ENCODE measurements around the gene HES1.
A peak's percentile ranks its signal among the peaks of the same experiment; 100 is the strongest.
"Not testable (repeated sequence)": the region's sequence is repeated elsewhere in the genome, so short reads cannot be mapped to it uniquely, and the experiment has no call there.

Gene HES1

GRCh38 chr3:194135806-194136518, at the start of gene HES1:
TSS of gene HES1 (plus strand) at chr3:194136148. CDS start at chr3:194136381, 233 bp downstream.
- peak in 1 of 2 donors; percentile 31 for DNase-seq (ENCODE audit: low read depth in 1 of 2, low spot score in 1 of 2)

DNA sequence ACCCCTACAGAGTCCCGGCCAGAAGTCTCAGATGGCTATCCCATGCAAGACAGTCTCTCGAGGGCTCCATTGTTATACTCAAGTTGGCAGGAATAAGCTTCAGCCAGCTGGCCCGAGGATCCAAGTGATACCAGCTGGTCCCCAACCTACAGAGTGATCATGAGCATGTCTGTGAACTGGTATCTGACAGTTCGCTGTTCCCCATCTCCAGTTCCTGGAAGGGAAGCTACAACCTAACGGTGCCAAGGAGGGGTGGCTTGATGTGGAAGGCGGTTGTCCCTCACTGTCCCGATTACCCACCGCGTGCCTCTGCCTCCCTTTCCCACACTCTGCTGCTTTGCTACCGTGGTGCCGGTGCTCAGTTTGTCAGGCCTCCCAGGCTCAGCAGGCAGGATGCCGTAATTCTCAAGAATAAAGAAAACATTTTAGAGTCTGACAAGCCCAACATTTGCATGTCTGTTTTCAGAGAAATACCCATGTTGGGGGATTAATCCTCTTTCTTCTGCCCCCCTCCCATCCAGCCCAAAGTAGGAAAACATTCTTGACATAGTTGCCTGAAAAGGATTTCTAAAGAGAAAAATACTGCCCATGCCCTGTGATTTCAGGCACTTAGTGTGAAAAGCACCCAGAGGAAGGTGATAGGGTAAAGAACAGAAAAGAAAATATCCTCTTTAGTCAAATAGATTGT, 49.4 kb upstream of the HES1 start:
- DNase-seq (ENCODE audit: low read depth in 1 of 2, low spot score in 1 of 2), result no peak

- no peak for DNase-seq (ENCODE audit: low read depth in 1 of 2, low spot score in 1 of 2)
These were observed 48.7 kb upstream of the HES1 start for GRCh38 chr3:194087280-194087679.

GRCh38 chr3:194087995-194088855, 47.7 kb upstream of the HES1 start:
- no peak for DNase-seq (ENCODE audit: low read depth in 1 of 2, low spot score in 1 of 2)

- peak in 1 of 2 donors; percentile 11 for DNase-seq (ENCODE audit: low read depth in 1 of 2, low spot score in 1 of 2)
These were observed 46.4 kb upstream of the HES1 start for GRCh38 chr3:194089357-194090177.

DNA sequence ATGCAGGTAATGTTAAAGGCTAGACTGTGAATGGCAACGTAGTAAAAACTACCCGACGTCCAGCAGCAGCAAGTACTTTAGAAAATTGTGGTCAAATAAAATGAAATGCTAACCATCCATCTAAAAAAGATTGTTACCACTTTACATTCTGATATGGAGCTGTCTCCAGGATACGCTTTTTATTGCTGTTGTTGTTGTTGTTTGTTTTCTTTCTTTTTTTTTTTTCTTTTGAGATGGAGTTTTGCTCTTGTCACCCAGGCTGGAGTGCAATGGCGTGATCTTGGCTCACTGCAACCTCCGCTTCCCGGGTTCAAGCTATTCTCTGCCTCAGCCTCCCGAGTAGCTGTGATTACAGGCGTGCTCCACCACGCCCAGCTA, 45.8 kb upstream of the HES1 start:
- not testable (repeated sequence) for DNase-seq (ENCODE audit: low read depth in 1 of 2, low spot score in 1 of 2)

DNA sequence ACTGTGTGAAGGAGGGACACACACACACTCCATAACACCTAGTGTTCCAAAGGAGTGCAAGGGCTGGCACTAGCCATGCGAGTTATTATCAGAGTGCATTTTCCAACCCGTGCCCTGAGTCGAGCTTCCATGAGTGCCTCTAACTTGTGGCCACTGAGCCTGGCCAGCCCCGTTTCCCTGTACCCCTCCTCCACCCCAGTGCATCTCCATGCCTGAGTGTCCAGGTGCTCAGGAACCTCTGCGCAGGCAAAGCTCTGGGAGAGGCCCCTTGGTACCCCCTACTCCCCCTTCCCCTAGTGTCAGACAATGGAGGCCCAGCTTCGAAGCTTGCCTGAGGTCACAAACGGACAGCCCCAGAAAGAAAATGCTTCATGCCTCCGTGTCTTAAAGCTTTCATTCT, 45.2 kb upstream of the HES1 start:
- no peak for DNase-seq (ENCODE audit: low read depth in 1 of 2, low spot score in 1 of 2)

DNA sequence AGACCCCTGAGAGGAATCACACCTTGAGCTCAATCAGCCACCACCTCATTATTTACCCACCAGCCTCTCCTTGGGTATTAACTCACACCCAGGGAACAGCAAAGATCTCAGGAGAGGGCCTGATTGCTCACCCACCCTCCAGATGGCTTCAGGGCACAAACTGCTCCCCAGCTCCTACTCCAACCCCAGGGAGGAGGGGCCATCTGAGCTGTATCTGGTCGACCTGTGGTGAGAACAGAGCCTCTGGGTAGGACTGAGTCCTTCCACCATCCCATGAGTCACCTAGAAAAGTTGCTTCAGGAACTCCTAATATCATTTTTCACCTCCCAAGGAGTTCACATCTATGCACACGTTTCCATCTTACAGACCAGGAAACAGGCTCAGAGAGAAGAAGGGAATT, 44.8 kb upstream of the HES1 start:
- no peak for DNase-seq (ENCODE audit: low read depth in 1 of 2, low spot score in 1 of 2)

DNA sequence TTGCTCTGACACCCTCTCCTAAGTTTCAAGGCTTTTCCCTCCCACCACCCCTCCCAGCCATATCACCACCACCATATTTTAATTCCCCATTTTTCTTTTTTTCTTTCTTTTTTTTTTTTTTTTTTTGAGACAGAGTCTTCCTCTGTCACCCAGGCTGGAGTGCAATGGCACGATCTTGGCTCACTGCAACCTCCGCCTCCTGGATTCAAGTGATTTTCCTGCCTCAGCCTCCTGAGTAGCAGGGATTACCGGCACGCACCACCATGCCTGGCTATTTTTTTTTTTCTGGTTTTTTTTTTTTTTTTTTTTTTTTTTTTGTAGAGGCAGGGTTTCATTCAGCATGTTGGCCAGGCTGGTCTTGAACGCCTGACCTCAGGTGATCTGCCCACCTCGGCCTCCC, 44.1 kb upstream of the HES1 start:
- DNase-seq (ENCODE audit: low read depth in 1 of 2, low spot score in 1 of 2), result not testable (repeated sequence)

GRCh38 chr3:194092881-194093301, 43.1 kb upstream of the HES1 start:
- DNase-seq (ENCODE audit: low read depth in 1 of 2, low spot score in 1 of 2), result no peak

DNA sequence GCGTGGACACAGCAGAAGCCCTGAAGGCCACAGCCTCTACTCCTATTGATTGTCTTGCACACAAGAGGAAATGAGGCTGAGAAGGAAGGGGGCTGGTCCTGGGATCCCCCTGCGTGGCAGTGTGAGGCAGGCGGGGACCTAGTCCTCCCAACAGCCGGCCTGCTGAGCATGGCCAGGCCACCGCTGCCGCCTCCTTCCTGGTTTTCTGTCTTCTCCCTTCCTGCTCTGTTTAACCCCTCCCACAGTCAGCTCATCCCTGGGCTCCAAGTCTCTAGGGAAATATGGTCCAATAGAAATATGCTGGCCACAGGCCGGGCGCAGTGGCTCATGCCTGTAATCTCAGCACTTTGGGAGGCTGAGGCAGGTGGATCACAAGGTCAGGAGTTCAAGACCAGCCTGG, 42.1 kb upstream of the HES1 start:
- no peak for DNase-seq (ENCODE audit: low read depth in 1 of 2, low spot score in 1 of 2)

DNA sequence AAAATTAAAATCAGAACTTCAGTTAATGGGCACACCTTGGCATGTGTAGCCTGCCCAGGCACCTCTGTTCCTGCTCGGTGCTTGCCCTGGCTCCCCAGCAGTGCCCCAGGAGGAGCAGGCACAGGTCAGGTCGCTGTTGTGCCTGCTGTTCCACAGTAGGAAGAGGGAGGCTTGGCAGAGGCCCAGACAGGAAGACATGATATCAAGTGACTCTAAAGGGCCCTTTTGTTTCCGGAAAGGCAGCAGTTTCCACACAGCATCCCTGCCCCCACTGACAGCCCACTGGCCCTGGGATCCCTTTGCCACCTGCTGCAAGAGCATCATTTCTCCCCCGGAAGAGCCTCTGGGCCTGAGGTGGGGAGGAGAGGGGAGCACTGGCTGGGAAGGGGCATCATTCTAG, 40.5 kb upstream of the HES1 start:
- DNase-seq (ENCODE audit: low read depth in 1 of 2, low spot score in 1 of 2), result no peak

DNA sequence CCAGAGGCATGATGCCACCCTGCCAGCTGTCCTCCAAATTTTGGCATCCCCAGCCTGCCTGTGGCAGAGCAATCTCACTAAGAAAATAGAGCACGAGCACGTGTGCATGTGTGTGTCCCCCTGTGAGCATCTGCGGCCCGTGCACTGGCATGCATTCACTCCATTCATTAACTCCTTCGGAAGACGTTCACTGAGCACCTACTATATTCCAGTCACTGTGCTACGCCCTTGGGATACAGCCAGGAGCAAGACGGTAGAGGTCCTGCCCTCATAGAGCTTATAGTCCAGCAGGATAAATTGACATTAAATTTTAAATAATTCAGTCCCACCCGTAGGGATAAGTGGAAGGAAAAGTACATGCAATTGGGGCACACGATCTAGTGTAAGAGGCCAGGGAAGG, 40.0 kb upstream of the HES1 start:
- no peak for DNase-seq (ENCODE audit: low read depth in 1 of 2, low spot score in 1 of 2)

- DNase-seq (ENCODE audit: low read depth in 1 of 2, low spot score in 1 of 2), result no peak
These were observed 38.6 kb upstream of the HES1 start for GRCh38 chr3:194097141-194097882.

DNA sequence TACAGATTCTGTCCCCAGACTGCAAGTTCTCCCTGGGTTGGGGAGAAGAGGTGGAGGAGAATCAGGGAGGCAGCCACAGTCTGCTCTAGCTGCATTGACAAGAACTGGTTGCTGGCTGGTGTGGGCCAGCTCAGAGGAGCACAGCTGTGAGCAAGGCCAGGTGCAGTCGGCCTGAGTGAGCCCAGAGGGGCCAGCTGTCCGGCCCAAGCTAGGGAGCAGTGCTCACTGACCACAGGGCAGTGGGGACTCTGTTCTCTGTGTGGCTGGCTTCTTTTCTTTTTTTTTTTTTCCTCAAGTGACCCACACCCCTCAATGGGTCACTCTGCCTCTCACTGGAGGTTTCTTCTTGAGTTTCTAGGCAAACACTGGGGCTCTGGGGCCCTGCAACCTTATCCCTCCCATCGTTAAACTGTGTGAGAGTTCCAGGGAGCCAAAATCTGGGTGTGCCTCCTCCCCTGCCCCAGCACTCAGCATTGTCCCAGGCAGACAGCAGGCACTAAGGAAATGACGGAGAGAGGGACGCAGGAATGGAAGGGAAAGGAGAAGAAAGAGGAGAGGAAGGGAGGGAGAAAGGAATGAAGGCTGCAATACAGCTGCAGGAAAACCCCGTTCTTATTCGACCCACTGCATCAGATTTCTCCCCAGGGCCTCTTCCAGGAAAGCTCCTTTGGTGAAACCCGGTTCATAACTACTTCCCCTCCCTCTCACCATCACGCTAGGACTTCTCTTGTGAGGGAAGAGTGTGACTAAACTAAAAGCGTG, 37.7 kb upstream of the HES1 start:
- DNase-seq (ENCODE audit: low read depth in 1 of 2, low spot score in 1 of 2), result no peak

DNA sequence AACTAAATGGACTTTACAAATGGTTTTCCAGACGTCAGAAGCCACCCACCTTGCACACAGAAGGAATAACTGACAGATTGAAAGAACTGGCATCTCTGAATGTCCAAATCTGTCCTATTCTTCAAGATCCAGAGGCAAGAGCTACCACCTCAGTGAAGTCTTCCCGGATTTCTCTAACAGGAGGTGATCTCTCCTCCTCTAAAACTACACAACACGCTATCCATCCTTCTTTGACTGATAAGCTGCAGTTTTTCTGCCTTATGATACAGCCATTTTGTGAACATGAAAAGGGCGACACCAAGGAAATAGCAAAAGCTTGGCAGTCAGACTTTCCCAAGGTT, 37.1 kb upstream of the HES1 start:
- no peak for DNase-seq (ENCODE audit: low read depth in 1 of 2, low spot score in 1 of 2)

GRCh38 chr3:194099215-194099614, 36.7 kb upstream of the HES1 start:
- no peak for DNase-seq (ENCODE audit: low read depth in 1 of 2, low spot score in 1 of 2)

DNA sequence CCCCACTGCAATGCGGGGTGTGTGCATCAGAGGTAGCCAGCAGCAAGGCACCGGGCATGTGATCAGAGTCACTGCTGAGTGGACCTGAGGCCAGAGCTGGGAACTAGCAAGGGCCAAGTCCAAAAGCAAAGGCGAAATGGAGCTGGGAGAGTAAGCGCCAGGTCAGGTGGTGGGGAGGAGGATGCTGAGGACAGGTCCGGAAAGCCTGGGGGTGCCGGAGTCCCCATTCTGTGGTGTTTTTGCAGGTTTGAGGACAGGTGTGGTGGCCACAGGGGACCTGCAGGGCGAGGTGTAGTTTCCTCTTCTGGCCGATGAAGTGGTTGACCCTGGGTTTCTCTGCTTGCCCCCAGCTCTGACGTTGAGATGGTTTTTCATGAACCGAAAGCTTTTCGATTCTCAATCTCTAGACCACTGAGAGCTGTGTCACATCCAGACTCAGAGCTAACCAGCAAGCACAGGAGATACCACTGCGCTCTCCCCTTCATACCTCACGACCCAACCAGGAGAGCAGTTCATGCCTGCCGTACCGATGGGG, 35.0 kb upstream of the HES1 start:
- no peak for DNase-seq (ENCODE audit: low read depth in 1 of 2, low spot score in 1 of 2)

Measured in activated CD4-positive, alpha-beta T cell treated with anti-CD3 and anti-CD28 coated beads, Interleukin-2, amount 50 U/mL, for 24 hours (primary cell).